Dermis microvascular lymphatic vessel endothelial cell (primary cell): Measurements from ENCODE around the gene ZNF506. TPM values are rescaled to one million over a fixed set of nuclear protein-coding genes. Genes with fewer than 3 reads are reported as not detected.
"Not testable (repeated sequence)": the region's sequence is repeated elsewhere in the genome, so short reads cannot be mapped to it uniquely, and the experiment has no call there.

ENCODE experiments used
- DNase-seq, 2 donors: peaks; one replicate each; pipeline versions ENCODE4 v3.0.0 to v3.0.0-alpha.2; 2010; ENCODE audit warnings: low read depth in 2 of 2
- total RNA-seq: library from RNA; depleted of rRNA; stranded (reverse); fragments of >200 nt; gene quantifications from 2 replicates; pipeline ENCODE4 v1.2.1, GENCODE V29; 2014

Gene ZNF506
- total RNA-seq, 1 donor from 2014 or later = 5.5 TPM

DNA sequence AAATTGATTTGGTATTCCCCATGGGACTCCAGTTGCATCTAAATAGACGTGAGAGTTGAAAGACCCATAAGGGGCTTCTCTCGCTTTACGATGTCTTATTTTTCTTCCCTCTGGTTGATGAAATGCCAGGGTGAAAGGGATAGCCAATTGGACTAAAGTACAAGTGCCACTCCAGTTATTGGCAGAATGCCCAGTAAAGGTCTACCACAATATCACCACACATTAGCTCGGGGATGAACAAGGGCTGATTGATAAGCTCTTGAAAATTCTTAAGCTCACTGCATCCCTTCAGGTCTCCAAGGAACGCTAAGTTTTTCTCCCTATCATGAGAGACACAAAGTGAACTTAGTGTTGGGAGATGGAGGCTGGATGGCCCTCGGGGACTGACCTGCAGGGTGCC, 39.8 kb downstream of the ZNF506 start:
- not testable (repeated sequence) for DNase-seq

DNA sequence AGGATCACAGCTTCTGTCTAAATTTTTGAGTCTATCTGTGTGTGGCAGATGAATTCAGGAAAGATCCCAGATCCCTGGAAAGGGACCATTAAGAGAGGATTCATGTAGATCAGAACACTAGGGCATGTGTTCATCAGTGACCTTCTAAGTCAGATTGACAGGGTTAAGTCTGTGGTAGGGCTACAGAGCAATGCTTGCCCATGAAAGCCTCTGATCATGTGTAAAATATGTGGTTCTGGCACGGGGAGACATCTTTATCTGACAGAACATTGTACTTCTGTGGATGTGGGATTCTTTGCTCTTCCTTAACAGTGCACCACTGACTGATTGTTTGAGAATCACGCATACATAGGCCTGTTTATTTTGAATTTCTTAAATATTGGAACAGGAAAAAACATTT, 42.9 kb downstream of the ZNF506 start:
- DNase-seq = no peak

- no peak for DNase-seq
Observed at GRCh38 chr19:19777692-19778091, 43.9 kb downstream of the ZNF506 start.

DNA sequence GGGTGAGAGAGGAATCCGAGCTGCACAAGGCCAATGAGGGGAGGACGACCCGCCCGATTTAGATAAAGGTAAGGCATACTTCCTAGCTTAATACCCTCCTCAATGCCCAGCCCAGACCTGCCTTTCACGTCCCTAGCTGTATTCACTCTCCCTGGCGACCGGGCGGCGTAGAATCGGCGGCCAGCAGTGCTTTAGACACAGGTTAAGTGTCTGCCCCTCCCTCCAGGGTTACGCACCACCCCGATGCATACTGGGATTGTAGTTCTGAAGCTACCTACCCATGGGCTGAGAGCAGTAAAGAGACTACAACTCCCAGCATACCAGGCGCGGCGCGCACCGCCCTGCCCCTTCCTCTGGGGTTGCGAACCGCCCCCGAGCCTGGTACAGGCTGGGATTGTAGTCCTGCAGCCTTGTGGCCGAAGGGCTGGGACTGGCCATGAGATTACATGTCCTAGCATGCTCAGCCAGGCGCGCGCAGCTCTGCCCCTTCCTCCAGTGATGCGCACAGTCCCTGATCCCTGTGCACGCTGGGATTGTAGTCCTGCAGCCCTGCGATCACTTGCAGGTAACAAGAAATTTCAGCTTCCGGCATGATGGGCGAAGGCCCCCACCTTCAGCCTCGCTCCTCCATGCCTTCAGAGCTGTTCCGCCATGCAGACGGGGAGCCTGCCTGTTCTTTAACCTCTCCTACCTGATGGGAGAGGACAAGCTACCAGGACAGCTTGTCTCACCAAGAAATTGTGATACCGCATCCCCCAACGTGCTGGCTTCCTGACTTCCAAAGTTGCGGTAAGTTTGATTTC, 45.1 kb downstream of the ZNF506 start:
- DNase-seq = peak; percentile 98 to 99

- DNase-seq = no peak
Observed at GRCh38 chr19:19775891-19776205, 45.7 kb downstream of the ZNF506 start.

DNA sequence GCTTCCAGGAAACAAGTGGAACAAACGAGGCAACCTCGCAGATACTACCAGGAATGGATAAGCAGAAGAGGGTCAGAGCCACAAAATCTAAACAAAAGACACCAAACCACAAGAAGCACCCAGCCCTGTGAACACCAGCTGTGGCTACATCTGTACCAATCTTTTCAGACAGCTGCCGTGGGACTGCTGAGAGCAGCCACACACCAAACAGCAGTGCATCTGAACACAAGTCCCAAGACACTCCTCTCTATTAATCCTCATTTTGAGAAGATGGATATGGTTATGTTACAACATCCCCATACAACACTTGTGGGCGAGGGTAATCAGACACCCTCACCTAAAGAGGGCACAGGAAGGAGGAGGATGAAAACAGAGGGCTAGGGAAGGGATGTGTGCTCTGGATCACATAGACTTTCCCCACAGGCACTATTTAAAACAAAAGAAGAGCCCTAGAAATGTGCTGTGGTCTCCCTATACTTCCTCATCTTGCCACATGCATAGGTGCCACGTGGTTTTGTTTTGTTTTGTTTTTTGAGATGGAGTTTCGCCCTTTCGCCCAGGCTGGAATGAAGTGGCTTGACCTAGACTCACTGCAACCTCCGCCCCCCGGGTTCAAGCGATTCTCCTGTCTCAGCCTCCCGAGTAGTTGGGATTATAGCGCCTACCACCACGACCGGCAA, 47.1 kb downstream of the ZNF506 start:
- DNase-seq = no peak

DNA sequence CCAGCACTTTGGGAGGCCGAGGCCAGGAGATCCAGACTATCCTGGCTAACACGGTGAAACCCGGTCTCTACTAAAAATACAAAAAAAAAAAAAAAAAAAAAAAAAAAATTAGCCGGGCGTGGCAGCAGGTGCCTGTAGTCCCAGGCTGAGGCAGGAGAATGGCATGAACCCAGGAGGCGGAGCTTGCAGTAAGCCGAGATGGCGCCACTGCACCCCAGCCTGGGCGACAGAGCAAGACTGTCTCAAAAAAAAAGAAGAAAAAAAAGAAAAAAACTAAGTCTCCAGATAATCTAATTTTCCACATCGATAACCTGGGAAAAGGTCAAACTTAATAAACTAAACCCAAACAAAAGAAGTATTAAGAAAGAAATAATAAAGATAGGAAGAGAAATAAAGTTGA, 49.6 kb downstream of the ZNF506 start:
- DNase-seq = not testable (repeated sequence)

DNA sequence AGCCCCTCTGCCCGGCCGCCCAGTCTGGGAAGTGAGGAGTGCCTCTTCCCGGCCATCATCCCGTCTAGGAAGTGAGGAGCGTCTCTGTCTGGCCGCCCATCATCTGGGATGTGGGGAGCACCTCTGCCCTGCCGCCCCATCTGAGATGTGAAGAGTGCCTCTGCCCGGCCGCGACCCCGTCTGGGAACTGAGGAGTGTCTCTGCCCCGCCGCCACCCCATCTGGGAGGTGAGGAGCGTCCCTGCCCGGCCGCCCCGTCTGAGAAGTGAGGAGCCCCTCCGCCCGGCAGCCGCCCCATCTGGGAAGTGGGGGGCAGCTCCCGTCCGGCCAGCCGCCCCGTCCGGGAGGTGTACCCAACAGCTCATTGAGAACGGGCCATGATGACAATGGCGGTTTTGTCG, 51.6 kb downstream of the ZNF506 start:
- not testable (repeated sequence) for DNase-seq

DNA sequence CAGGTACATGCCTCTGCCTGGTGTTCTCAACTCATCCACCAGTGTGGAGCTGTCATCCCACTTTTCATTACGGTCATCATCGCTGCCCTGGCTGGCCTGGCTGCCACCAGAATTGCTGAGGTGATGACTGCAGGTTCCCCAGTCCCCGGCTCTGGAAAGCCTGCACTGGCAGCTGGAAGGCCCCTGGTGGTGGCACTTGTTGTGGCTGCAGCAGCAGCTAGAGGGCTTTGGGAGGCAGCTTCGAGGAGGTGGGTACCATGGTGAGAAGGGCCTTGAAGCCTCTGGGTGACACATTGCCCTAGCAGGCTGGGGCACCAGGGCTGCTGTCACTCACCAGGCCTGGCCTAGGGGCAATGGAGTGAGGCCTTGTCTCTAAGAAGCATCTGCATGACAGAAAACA, 63.4 kb downstream of the ZNF506 start:
- no peak for DNase-seq

DNA sequence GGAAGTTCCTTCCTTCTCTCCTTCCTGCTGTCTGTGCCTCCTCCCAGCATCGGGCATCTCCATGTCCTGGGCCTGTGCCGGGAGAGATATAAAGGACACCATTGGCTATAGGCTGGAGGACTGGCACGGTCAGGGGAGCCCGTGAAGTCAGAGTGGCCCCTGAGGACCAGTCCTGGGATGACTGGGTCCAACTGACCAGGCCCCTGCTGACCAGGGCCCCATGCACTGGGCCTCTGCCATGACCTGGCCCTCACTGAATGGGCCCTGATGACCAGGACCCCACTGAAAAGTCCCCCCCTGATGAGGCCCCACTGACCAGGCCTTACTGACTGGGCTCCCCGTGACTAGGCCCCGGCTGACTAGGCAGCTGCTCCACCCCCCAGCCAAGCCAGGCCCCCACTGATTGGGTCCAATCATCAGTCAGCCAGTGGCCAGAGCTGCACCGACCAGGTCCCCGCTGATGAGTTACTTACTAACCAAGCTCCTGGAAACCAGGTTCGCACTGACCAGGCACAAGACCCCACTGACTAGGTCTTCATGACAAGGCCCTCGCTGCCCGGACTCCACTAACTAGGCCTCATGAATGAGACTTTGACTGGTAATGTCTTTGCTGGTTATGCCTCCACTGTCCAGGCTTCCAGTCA, 68.7 kb downstream of the ZNF506 start:
- DNase-seq = no peak

DNA sequence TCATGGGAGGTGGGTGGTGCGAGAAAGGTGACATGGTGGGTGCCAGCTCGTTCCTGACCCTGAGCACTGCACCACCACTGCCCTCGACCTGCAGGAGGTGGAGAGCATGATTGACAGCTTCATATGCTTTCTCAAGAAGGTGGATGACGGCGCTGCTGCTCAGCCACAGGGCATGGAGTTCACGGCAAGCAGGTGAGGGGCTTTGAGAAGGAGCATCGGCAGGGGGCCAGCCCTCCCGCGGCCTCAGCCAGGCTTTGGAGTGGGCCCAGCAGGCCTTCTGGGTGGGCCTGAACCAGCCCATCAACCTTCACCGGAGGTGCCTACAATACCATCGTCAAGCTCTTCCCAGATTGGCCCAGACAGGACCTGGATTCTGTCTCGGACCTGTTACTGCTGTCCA, 69.7 kb downstream of the ZNF506 start:
- no peak for DNase-seq

DNA sequence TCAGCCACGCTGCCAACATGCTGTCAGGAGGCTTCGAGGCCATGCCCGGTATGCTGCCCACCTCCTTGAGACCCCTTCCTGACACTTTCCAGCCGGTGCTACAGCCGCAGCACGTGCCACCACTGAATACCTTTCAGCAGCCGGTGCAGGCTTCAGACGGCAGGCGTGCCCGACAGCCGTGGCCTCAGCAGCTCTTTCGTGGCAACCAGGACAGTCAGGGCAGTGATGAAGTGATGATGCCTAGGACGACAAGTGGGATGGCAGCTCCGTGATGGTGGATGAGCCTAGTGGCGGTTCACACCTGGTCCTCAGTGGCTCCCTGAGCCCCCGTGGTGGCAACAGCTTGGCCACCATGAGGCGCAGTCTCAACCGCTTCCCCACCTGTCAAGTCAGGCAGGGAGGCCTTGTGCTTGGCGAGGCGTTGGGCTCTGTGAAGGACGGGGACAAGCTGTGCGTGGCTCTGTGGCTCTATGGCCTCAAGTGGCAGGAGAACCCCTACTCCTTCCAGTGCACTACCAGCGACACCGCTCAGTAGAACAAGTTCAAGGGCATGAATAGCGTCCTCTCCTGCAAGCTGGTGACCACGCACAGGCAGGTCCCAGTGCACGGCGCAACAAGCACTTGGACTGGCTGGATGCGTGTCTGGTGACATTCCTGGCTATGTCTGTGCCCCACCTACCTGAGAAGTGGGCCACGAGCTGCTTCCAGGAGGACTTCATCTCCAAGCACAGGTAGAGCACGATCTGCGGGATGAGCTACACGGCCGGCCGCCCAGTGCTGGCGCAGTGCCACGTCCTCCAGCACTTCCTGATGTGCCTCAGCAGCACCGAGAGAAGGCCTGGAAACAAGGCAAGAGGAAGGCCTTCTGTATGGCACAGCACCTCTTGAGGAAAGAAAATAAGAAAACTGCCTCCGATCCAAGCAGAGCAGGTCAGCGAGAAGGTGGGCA, 70.4 kb downstream of the ZNF506 start:
- no peak for DNase-seq

DNA sequence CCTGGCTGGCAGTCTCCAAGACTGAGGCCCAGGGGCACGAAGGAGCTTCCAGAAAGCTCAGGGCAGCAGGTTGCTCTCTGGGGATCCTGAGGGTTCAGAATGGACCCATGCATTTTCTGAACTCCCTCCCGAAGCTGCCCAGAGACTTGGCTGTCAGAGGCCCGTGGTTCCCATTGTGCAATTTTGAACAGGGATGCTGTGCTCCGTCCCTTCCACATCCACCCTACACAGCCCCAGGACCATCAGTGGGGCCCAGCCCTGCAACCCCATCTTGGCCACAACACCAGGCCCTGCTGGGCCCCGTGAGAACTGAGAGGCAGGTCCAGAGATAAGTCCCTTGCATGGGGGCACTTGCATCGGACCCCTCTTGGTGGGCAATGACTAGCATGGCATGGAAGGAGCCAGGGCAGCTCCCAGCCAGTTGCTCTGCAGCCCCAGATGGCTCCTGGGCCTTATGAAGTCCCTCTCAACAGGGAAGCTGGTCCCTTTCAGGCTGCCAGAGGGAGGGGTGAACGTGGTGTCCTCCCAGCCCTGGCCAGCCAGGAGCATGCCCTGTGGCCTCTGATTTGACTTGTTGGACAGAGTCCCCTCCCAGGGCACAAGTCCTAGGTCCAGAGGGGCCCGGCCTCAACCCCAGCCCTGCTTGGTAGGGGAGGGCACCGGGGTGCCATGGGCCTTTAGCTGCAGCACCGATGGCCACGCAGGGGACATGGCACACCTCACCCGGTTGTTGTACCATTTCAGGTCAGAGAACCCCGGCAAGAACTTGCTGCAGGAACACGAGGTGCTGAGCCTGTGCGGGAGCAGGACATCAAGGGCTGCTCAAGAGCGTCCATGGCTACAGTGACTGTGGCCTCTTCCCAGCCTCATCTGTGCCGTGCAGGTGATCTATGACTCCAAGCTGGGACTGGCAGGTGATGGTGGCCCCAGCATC, 71.4 kb downstream of the ZNF506 start:
- DNase-seq = no peak

GRCh38 chr19:19749117-19749907, 72.2 kb downstream of the ZNF506 start:
- DNase-seq = no peak

GRCh38 chr19:19748249-19748938, 73.2 kb downstream of the ZNF506 start:
- DNase-seq = no peak

DNA sequence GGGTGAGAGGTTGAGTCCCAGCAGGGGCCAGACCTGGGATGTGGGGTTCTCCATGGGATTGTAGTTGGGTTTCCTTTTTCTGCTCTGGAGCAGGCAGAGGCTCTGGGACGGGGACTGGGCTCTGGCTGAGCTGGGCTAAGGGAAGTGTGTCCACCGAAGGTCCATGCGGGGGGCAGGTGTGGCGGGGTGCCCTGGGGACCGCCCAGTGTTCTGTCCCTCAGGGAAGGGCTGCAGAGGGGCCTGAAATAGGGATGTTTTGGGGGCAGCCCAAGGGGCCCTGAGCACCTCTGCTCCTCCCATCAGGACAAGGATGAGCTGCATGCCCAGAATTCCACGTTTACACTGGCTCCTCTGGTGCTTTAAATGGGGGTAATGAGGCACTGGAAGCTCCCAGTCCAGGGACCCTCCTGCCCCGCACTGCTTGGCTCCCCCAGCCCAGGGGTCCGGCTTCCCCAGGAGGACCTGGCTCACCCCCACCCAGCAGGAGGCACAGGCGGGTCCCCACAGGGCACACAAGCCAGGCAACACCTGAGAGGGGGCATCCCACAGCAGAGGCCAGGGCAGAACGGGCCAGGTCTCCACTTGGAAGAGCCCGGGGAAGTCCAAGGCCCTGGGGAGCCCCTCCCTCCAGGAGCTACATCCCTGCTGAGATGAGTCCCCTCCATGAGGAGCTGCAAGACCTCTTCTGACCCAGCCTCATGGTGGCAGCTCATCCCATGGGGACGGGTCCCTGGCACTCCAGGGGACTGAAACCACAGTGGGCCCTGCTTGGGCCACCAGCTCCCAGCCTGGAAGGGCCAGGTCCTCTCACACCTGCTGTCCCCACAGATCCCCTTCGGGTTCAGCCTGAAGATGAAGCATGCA, 74.0 kb downstream of the ZNF506 start:
- no peak for DNase-seq

DNA sequence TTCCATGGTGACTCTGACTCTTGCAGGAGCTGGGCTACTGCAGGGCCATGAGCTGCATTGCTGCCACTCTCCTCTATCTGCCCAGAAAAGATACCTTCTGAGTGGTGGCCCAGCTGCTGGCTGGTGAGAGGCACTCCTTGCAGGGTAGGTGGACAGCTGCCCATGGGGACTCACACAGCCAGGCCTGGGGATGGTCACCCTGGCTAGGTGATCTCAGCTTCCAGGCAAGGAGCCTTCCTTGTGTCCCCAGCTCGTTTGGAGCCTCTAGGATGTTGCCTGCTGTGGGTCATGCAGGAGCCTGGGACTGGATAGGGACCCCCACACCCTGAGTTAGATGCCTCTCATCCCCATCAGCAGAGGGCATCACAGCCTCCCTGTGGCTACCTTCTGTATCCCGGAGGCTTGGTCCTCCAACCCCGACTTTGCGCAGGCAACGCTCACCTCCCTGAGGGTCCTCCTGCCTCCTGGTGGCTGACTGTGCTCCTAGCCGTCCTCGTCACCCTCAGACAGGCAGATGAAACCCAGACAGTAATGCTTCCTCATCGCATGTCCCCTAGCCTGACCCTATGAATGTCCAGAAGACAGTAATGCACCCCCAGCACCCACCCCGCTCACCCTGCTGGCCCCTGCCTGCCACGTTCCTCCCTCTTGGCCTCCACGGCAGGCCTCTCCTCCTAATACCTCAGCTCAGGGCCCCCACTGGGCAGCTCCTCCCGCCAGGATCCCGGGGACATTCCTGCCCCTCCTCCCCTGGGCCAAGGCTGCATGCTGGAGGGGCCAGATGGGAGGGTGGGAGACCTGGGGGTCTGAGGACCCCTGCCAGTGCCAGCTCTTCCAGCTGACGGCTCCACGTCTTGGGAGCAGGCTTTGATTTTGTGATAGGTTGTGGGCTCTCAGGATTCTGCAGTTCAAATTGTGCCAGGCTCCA, 75.0 kb downstream of the ZNF506 start:
- DNase-seq = no peak
